ENCODE data around the gene DAB1.

DAB1 gene

GRCh38 chr1:57012315-57012714 is 411.5 kb downstream of the DAB1 start:
- no peak for DNase-seq

- no peak for DNase-seq
Observed at GRCh38 chr1:57010511-57010910, 413.3 kb downstream of the DAB1 start.

- no peak for DNase-seq
Observed at GRCh38 chr1:57007948-57008347, 415.9 kb downstream of the DAB1 start.

DNA sequence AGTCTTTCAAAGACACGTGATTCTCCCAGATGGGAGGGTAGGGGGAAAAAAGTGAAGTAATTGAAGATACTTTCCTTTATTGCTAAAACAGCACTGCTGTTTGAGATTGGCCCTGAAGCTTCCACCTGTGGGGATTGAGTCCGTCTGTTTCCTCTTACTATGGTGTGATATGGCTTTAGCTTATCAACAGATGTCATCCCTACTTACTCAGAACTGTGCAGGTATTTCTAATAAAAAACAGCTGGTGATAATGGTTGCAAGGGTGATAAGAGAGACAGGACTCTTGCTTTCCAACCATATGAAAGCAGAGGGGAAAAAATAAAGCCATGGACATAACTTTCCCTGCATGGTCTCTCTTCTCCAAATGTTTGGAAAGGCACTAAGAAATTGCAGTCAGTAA is 416.4 kb downstream of the DAB1 start:
- DNase-seq: no peak

DNA sequence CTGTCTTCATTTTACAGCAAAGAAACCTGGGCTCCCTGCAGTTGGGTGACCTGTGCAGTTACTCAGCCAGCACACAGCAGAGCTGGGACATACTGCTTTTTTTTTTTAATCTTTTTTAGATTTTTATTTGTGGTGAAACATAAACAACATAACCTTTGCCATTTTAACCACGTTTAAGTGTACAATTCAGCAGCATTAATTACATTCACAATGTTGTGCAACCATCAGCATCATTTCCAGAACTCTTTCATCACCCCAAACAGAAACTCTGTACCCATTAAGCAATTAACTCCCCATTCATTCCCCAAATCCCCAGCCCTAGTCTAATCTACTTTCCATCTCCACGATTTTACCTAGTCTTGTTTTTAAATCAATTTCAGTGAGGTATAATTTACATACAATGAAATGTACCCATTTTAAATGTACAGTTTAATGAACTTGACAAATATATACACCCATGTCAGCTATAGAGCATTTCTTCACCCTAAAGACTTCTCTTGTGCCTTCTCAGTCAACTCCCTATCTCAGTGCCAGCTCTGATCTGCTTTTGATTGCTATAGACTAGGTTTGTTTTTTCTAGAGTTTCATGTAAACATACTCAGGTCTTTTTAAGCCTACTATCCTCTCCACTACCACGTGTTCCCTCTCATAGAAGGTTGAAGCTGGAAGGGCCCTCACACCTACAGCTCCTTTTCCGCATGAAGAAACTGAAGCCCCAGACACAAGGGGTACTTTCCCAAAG is 420.3 kb downstream of the DAB1 start:
- DNase-seq: no peak

DNA sequence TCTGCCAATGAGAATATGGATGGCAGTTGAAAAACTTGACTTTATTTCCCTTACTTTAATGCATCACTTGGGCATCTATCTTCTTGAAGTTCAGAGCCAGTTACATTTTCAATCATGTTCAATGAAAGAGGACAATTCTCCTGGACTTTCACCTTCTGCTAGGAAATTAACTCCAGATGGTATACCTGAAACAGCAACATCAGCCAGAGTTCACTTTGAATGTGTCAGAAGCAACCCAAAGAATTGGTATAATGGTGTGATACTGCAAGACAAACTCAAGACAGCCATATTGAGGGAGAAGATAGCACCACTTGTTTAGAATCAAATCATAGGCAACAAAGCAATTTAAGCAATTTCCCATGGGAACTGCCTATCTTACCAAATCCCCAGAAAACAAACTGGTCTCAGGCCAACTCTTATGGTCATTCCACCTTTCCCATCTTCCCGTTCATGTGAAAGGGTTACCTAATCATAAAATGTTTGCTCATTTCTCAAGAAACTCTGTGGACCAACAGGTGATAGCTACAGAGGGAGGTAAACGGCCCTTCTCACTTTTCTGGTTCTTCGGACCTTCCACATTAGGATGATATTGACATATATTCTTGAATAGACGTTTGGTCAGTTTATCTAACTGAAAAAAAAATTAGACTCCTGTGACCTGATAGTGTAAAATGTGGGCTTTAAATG is 428.3 kb downstream of the DAB1 start:
- no peak for DNase-seq

- DNase-seq: no peak
Observed at GRCh38 chr1:56993475-56993874, 430.4 kb downstream of the DAB1 start.

- no peak for DNase-seq
Observed at GRCh38 chr1:56992318-56993125, 431.3 kb downstream of the DAB1 start.

GRCh38 chr1:56991576-56991975 is 432.3 kb downstream of the DAB1 start:
- DNase-seq: no peak

GRCh38 chr1:56986397-56986796 is 437.5 kb downstream of the DAB1 start:
- no peak for DNase-seq

GRCh38 chr1:56985857-56986256 is 438.0 kb downstream of the DAB1 start:
- DNase-seq: no peak

GRCh38 chr1:56983484-56983883 is 440.4 kb downstream of the DAB1 start:
- no peak for DNase-seq

DNA sequence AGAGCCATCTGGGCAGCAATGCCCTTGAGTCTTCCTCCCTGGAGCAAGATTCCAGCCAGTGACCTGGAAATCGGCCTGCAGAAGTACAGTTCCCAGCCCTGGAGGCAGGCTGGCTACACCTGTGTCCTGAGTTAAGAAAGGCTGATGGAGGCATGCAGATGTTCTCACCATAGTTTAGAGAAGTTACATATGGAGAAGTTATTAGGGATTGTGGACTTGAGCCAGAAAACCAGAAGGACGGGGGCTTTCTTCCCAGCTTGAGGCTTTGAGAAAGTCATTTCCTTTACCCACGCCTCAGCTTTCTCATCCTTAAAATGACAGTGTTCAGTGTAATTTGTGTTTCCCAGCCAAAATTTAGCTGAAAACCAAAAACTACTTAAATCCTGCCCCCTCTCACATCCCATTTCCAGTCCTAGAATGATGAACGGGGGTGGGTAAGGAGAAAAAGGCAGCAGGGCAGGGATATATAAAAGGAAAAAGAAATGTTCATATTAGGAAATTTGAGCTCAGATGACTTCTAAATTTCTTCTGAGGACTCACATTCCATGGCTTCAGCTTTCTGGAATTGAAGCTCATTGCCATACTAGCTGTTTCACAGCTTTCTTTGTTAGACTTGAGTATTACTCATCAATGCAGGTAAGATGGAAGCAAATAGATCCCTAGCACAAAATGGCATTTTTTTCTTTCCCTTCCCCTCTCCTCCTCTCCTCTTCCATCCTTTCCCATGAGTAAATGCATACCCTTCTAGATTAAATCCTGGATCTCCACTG is 443.7 kb downstream of the DAB1 start:
- DNase-seq: no peak

DNA sequence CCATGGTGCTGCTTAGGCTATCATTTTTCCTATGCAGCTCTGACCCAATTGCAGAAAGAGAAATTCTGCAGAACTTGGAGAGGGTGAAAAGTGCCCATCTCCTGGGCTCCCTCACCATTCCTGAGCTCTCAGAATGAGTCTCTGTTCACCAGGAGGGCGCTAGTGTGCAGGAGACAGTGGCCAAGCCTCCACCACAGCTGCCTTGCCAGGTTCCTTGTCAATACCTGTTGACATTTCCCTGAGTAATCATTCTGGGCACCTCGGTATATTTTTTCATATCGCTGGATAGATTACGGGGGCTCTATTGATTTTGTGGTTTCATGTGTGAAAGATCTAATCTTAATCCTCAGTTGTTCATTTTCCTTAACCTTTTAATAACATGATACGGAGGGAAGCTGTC is 445.0 kb downstream of the DAB1 start:
- DNase-seq: no peak

DNA sequence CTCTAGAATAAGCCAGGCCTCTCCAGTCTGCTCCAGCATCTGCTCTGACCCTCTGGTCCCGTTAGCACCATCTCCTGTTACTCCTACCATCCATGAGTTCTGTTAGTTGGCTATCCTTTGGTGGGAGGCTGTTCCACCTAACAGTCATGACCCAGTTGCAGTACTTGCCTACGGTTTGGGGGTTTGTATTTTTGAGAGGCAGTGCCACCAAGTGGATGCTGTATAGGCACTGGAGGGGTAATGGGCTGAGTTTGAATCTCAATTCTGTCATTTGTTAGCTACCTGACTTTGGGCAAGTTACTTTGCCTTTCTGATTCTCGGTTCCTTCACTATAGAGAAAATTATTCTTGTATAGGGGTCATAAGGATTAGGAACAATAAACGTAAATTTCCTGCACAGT is 445.9 kb downstream of the DAB1 start:
- no peak for DNase-seq

GRCh38 chr1:56975446-56975845 is 448.4 kb downstream of the DAB1 start:
- DNase-seq: no peak

DNA sequence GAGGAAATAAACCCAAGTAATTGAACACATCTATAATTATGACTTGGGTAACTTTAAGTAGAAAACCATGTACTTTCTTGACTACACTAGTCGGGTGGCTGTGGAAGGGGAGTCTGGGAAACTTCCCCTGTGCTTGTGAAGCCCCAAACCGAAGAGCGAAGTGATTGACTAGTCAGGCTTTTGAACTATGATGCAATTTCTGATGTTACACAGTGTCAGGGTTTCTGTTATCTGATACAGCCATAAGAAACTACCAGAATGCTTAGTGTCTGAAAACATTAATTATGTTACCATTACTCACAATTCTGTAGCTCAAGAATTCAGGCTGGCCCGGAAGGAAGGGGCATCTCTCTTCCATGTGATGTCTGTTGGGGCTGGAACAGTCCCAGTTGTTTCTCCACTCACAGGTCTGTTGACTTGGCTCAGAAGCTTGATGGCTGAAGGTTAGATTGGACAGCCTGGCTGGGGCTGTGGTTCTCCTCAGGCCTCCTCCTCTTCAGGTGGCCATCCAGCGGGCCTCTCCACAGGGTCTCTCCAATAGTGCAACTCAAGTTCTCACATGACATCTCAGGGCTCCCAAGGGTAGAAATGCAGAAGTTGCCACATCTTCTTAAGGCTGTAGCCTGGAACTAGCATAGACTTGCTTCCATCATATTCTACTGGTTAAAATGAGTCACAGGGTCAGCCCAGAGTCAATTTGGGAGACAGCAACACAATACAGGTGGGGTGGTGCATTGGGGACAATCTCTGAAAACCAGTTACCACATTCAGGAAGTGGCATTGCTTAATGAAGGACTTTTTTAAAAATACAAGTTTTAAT is 449.7 kb downstream of the DAB1 start:
- no peak for DNase-seq

DNA sequence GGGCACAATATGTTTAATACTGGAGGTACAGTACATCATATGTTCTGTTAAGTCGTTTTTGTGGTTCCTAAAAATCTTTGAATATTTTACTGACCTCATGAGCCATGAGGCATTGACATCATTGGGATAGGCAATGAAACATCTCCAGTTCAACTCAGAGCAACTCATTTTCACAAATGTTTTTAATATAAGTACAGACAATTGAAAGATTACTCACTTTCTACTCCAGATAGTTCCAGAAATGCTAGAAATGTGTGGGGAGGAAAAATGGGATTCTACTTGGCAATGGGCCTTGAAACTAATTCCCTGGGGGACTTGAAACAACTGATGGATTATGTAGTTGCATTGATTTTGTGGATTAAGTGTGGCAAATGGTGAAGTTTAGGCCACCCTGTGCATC is 450.9 kb downstream of the DAB1 start:
- no peak for DNase-seq

DNA sequence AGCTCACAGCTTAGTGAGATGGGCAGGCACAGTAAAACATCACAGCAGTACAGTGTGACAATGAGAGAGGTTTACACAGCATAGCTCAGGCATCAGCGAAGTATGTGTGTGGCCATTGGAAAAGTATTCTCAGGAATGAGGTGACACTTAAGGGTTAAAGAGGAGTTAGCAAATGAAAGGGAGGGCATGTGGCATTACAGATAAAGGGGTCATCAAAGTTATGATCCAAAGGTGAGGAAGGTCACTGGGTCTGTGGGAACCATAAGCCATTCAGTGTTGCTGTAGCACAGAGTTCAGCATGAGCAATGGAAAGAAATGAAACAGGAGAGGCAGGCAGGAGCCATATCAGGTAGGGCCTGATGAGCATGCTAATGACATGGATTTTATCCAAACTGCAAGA is 453.6 kb downstream of the DAB1 start:
- no peak for DNase-seq

DNA sequence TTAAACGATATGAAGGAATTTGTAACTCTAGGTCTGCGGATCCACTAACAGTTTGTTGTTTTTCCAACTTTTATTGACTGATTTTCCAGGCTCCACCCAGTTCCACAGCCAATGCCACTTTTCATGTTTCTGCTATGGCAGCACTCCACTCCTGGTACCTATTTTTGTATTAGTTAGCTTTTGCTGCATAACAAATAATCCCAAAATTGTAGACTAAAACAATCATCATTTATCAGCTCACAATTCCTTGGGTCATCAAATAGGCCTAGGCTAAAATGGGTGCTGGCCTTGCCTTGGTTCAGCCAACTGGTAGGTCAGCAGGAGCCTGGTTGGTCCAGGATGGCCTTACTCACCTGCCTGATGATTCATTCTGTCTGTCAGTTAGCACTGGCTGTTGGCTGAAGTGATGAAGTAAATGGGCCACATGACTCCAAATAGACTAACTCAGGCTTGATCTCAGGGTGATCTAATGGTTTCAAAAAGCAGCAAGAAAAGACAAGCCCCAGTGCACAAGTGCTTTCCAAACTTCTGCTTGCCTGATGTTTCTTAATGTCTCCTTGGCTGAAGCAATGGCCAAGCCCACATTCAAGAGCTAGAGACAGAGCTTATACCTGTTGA is 454.9 kb downstream of the DAB1 start:
- no peak for DNase-seq

Data from activated CD4-positive, CD25-positive, alpha-beta regulatory T cell (primary cell).